ENCODE results near the gene MAP7.
A peak's percentile ranks its signal among the peaks of the same experiment; 100 is the strongest.

Gene MAP7

GRCh38 chr6:136564180-136564579 is 14.0 kb upstream of the MAP7 start:
- no peak for DNase-seq (ENCODE audit: low read depth in 2 of 2)

GRCh38 chr6:136563386-136564152 is 13.3 kb upstream of the MAP7 start:
- DNase-seq (ENCODE audit: low read depth in 2 of 2) = no peak

- no peak for DNase-seq (ENCODE audit: low read depth in 2 of 2)
Measured at GRCh38 chr6:136562211-136562610, 12.0 kb upstream of the MAP7 start.

GRCh38 chr6:136553166-136553787 is 3.1 kb upstream of the MAP7 start:
- no peak for DNase-seq (ENCODE audit: low read depth in 2 of 2)

- DNase-seq (ENCODE audit: low read depth in 2 of 2) = no peak
Measured at GRCh38 chr6:136552054-136552453, 1.8 kb upstream of the MAP7 start.

- no peak for DNase-seq (ENCODE audit: low read depth in 2 of 2)
Measured at GRCh38 chr6:136551103-136551502, 881 bp upstream of the MAP7 start.

- no peak for DNase-seq (ENCODE audit: low read depth in 2 of 2)
Measured at GRCh38 chr6:136550045-136550329, 235 bp downstream of the MAP7 start.

GRCh38 chr6:136549300-136550044 is 750 bp downstream of the MAP7 start:
- no peak for DNase-seq (ENCODE audit: low read depth in 2 of 2)

- DNase-seq (ENCODE audit: low read depth in 2 of 2) = no peak
Measured at GRCh38 chr6:136548582-136549299, 1.5 kb downstream of the MAP7 start.

GRCh38 chr6:136547871-136548270 is 2.4 kb downstream of the MAP7 start:
- no peak for DNase-seq (ENCODE audit: low read depth in 2 of 2)

- DNase-seq (ENCODE audit: low read depth in 2 of 2) = peak in 1 of 2 experiments; percentile 24
Measured at GRCh38 chr6:136547336-136547735, 2.9 kb downstream of the MAP7 start.

GRCh38 chr6:136546331-136546730 is 3.9 kb downstream of the MAP7 start:
- no peak for DNase-seq (ENCODE audit: low read depth in 2 of 2)

- no peak for DNase-seq (ENCODE audit: low read depth in 2 of 2)
Measured at GRCh38 chr6:136544326-136544725, 5.9 kb downstream of the MAP7 start.

- no peak for DNase-seq (ENCODE audit: low read depth in 2 of 2)
Measured at GRCh38 chr6:136541395-136541794, 8.8 kb downstream of the MAP7 start.

- DNase-seq (ENCODE audit: low read depth in 2 of 2) = no peak
Measured at GRCh38 chr6:136539967-136540652, 10.1 kb downstream of the MAP7 start.

GRCh38 chr6:136538836-136539235 is 11.4 kb downstream of the MAP7 start:
- DNase-seq (ENCODE audit: low read depth in 2 of 2) = no peak

- DNase-seq (ENCODE audit: low read depth in 2 of 2) = no peak
Measured at GRCh38 chr6:136535880-136536650, 14.2 kb downstream of the MAP7 start.

- DNase-seq (ENCODE audit: low read depth in 2 of 2) = no peak
Measured at GRCh38 chr6:136535017-136535765, 15.0 kb downstream of the MAP7 start.

- no peak for DNase-seq (ENCODE audit: low read depth in 2 of 2)
Measured at GRCh38 chr6:136534268-136534667, 16.0 kb downstream of the MAP7 start.

- no peak for DNase-seq (ENCODE audit: low read depth in 2 of 2)
Measured at GRCh38 chr6:136533487-136533886, 16.7 kb downstream of the MAP7 start.

Measured in fibroblast of skin of left quadriceps (primary cell).